K562 (cell line): ENCODE data around the gene ZNF514. TPM values are rescaled to one million over a fixed set of nuclear protein-coding genes. Genes with fewer than 3 reads are reported as not detected.

Experiments used
- ASH1L ChIP-seq: fragments of 450-650 bp; IDR thresholded peaks from 2 replicates; pipeline ENCODE4 v1.6.1; 2018; ENCODE audit warnings: borderline replicate concordance, mild to moderate bottlenecking, low read depth; ENCODE audit not compliant: partially characterized antibody
- CBX1 ChIP-seq: sonication (generic); IDR thresholded peaks from 2 replicates; pipeline ENCODE4 v1.6.1; 2016; ENCODE audit warnings: antibody characterized with exemption, low read depth, mild to moderate bottlenecking
- CREB1 ChIP-seq, 2 experiments: sonication (generic) in 1 of 2; formaldehyde crosslinking in 1 of 2; IDR thresholded peaks; 2 replicates each; pipeline versions ENCODE4 v1.6.1 to v1.8.0; 2012 to 2022; ENCODE audit warnings: inconsistent platforms in 1 of 2, mild to moderate bottlenecking in 1 of 2, missing genetic modification reagents in 1 of 2, moderate library complexity in 1 of 2
- PURB ChIP-seq: sonication (generic); formaldehyde crosslinking; IDR thresholded peaks from 2 replicates; pipeline ENCODE4 v1.9.0; 2021; ENCODE audit warnings: low read depth, mild to moderate bottlenecking, missing genetic modification reagents
- SMC3 ChIP-seq: conservative IDR thresholded peaks from 2 replicates; pipeline ENCODE4 v1.6.1; 2011; ENCODE audit warnings: low read depth, low read length, improper control_type of control experiment; ENCODE audit not compliant: insufficient read depth
- TEAD2 ChIP-seq: fragments of 450-650 bp; IDR thresholded peaks from 2 replicates; pipeline ENCODE4 v1.6.1; 2016; ENCODE audit warnings: missing genetic modification characterization, control low read depth, missing compliant biosample characterization
- ZFX ChIP-seq: sonication (generic); formaldehyde crosslinking; IDR thresholded peaks from 2 replicates; pipeline ENCODE4 v1.8.0; 2022; ENCODE audit warnings: mild to moderate bottlenecking, missing genetic modification reagents, moderate library complexity
- ZNF41 ChIP-seq: fragments of 250-450 bp; sonication (Bioruptor Pico); conservative IDR thresholded peaks from 2 replicates; pipeline ENCODE4 v1.4.0; 2020; ENCODE audit warnings: mild to moderate bottlenecking
- polyA plus RNA-seq, 8 experiments: library from polyadenylated mRNA; depleted of rRNA in 4 of 8; stranded (reverse) in 5 of 8; unstranded in 3 of 8; fragments of >200 nt; fragmentation: Nextera tagmentation in 2 of 8; fragmentation: Illumina TruSeq in 1 of 8; extraction: Ambion mirVana in 2 of 8; extraction: Trizol in 1 of 8; gene quantifications; 2 replicates each; pipeline versions ENCODE4 v1.2.1 to v1.2.3, GENCODE V29; 2011 to 2014; ENCODE audit warnings: inconsistent platforms in 1 of 8, missing spikeins in 1 of 8
- total RNA-seq, 7 experiments: library from RNA; depleted of rRNA in 6 of 7; stranded (reverse); fragments of >200 nt in 6 of 7; fragmentation: Illumina TruSeq in 2 of 7; extraction: Trizol in 2 of 7; gene quantifications; 2 replicates each; pipeline versions ENCODE4 v1.2.1 to v1.2.3, GENCODE V29; 2011 to 2021; ENCODE audit warnings: low replicate concordance in 1 of 7
- TF ChIP-seq, protein P1 (sequence below): fragments of 450-650 bp; IDR thresholded peaks from 2 replicates; pipeline ENCODE4 v1.6.1; 2016; ENCODE audit warnings: mild to moderate bottlenecking, moderate library complexity
- TF ChIP-seq, protein P2 (sequence below): sonication (generic); formaldehyde crosslinking; IDR thresholded peaks from 2 replicates; pipeline ENCODE4 v1.8.1; 2023; ENCODE audit warnings: mild to moderate bottlenecking, missing genetic modification reagents
- TF ChIP-seq, protein P3 (sequence below): fragments of 450-650 bp; IDR thresholded peaks from one replicate; pipeline ENCODE4 v1.6.1; 2018; ENCODE audit warnings: mild to moderate bottlenecking, moderate library complexity; ENCODE audit not compliant: partially characterized antibody

The ZNF514 gene
- total and polyA plus RNA-seq, 9 of the 15 experiments (the other 6 are each of a cell fraction or from before 2014, with no cell fraction given): 7.5 to 17.7 (median 11.4) TPM

DNA sequence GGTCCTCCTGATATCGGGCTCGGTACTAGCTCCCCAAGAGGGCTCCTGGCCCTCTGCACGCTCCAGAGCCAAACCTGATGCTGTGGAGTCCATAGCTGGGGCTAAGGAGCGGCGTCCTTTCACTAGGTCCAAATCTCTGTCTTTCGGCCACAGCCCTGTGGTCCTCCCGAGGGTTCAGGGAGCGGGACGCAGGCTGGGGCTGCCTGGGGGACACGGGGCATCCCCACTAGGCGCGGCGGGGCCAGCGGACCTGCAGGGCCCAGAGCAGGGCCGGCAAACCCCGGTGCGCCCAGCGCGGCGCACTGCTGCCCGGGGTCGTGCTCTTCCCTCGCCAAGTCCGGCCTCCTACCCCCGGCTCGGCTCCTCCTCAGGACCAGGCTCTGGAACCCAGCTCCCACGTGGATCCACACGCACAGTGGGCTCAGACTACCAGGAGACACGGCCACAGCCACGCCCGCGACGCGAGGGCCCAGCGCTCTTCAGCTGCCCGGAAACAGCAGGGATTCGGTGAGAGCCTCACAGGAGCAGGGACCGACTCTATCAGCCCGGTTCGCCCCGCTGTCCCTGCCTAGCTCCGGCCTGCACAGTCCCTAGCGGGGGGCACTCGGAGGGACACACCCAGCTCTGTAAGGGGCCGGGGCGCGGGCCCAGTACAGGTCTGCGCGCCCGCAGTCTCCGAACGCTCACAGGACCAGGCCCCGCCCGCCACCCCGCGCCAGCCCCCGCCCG lies 593 bp downstream of the ZNF514 start (continued):
- TF ChIP-seq, protein P1, sequence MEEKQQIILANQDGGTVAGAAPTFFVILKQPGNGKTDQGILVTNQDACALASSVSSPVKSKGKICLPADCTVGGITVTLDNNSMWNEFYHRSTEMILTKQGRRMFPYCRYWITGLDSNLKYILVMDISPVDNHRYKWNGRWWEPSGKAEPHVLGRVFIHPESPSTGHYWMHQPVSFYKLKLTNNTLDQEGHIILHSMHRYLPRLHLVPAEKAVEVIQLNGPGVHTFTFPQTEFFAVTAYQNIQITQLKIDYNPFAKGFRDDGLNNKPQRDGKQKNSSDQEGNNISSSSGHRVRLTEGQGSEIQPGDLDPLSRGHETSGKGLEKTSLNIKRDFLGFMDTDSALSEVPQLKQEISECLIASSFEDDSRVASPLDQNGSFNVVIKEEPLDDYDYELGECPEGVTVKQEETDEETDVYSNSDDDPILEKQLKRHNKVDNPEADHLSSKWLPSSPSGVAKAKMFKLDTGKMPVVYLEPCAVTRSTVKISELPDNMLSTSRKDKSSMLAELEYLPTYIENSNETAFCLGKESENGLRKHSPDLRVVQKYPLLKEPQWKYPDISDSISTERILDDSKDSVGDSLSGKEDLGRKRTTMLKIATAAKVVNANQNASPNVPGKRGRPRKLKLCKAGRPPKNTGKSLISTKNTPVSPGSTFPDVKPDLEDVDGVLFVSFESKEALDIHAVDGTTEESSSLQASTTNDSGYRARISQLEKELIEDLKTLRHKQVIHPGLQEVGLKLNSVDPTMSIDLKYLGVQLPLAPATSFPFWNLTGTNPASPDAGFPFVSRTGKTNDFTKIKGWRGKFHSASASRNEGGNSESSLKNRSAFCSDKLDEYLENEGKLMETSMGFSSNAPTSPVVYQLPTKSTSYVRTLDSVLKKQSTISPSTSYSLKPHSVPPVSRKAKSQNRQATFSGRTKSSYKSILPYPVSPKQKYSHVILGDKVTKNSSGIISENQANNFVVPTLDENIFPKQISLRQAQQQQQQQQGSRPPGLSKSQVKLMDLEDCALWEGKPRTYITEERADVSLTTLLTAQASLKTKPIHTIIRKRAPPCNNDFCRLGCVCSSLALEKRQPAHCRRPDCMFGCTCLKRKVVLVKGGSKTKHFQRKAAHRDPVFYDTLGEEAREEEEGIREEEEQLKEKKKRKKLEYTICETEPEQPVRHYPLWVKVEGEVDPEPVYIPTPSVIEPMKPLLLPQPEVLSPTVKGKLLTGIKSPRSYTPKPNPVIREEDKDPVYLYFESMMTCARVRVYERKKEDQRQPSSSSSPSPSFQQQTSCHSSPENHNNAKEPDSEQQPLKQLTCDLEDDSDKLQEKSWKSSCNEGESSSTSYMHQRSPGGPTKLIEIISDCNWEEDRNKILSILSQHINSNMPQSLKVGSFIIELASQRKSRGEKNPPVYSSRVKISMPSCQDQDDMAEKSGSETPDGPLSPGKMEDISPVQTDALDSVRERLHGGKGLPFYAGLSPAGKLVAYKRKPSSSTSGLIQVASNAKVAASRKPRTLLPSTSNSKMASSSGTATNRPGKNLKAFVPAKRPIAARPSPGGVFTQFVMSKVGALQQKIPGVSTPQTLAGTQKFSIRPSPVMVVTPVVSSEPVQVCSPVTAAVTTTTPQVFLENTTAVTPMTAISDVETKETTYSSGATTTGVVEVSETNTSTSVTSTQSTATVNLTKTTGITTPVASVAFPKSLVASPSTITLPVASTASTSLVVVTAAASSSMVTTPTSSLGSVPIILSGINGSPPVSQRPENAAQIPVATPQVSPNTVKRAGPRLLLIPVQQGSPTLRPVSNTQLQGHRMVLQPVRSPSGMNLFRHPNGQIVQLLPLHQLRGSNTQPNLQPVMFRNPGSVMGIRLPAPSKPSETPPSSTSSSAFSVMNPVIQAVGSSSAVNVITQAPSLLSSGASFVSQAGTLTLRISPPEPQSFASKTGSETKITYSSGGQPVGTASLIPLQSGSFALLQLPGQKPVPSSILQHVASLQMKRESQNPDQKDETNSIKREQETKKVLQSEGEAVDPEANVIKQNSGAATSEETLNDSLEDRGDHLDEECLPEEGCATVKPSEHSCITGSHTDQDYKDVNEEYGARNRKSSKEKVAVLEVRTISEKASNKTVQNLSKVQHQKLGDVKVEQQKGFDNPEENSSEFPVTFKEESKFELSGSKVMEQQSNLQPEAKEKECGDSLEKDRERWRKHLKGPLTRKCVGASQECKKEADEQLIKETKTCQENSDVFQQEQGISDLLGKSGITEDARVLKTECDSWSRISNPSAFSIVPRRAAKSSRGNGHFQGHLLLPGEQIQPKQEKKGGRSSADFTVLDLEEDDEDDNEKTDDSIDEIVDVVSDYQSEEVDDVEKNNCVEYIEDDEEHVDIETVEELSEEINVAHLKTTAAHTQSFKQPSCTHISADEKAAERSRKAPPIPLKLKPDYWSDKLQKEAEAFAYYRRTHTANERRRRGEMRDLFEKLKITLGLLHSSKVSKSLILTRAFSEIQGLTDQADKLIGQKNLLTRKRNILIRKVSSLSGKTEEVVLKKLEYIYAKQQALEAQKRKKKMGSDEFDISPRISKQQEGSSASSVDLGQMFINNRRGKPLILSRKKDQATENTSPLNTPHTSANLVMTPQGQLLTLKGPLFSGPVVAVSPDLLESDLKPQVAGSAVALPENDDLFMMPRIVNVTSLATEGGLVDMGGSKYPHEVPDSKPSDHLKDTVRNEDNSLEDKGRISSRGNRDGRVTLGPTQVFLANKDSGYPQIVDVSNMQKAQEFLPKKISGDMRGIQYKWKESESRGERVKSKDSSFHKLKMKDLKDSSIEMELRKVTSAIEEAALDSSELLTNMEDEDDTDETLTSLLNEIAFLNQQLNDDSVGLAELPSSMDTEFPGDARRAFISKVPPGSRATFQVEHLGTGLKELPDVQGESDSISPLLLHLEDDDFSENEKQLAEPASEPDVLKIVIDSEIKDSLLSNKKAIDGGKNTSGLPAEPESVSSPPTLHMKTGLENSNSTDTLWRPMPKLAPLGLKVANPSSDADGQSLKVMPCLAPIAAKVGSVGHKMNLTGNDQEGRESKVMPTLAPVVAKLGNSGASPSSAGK: peak; percentile 58
- TF ChIP-seq PURB (CRISPR knock-in tag): no peak
- TF ChIP-seq CREB1 (IDR thresholded peaks at IDR 0.05): no peak
- TF ChIP-seq CREB1 (CRISPR knock-in tag; IDR thresholded peaks at IDR 0.05): no peak
- TF ChIP-seq ASH1L: no peak
- TF ChIP-seq, protein P2, sequence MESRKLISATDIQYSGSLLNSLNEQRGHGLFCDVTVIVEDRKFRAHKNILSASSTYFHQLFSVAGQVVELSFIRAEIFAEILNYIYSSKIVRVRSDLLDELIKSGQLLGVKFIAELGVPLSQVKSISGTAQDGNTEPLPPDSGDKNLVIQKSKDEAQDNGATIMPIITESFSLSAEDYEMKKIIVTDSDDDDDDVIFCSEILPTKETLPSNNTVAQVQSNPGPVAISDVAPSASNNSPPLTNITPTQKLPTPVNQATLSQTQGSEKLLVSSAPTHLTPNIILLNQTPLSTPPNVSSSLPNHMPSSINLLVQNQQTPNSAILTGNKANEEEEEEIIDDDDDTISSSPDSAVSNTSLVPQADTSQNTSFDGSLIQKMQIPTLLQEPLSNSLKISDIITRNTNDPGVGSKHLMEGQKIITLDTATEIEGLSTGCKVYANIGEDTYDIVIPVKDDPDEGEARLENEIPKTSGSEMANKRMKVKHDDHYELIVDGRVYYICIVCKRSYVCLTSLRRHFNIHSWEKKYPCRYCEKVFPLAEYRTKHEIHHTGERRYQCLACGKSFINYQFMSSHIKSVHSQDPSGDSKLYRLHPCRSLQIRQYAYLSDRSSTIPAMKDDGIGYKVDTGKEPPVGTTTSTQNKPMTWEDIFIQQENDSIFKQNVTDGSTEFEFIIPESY (CRISPR knock-in tag): peak; percentile 31; the same call in 1 of the 2 replicates
- peak; percentile 81 for TF ChIP-seq ZFX
- TF ChIP-seq SMC3: no peak
- TF ChIP-seq, protein P3, sequence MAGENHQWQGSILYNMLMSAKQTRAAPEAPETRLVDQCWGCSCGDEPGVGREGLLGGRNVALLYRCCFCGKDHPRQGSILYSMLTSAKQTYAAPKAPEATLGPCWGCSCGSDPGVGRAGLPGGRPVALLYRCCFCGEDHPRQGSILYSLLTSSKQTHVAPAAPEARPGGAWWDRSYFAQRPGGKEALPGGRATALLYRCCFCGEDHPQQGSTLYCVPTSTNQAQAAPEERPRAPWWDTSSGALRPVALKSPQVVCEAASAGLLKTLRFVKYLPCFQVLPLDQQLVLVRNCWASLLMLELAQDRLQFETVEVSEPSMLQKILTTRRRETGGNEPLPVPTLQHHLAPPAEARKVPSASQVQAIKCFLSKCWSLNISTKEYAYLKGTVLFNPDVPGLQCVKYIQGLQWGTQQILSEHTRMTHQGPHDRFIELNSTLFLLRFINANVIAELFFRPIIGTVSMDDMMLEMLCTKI: no peak
- no peak for TF ChIP-seq ZNF41 (CRISPR knock-in tag)
- no peak for TF ChIP-seq TEAD2 (tag)
- TF ChIP-seq CBX1: 0 out of 2 replicates have a peak, but pooled peaks have one; percentile 33
